ENCODE measurements around the gene IFT81.
A peak's percentile ranks its signal among the peaks of the same experiment; 100 is the strongest.
"Not testable (repeated sequence)": the region's sequence is repeated elsewhere in the genome, so short reads cannot be mapped to it uniquely, and the experiment has no call there.

The IFT81 gene

GRCh38 chr12:110205931-110206330, 81.8 kb downstream of the IFT81 start:
- DNase-seq (ENCODE audit: low read depth) = no peak

- DNase-seq (ENCODE audit: low read depth) = not testable (repeated sequence)
Measured at GRCh38 chr12:110211639-110212536, 87.7 kb downstream of the IFT81 start.

- no peak for DNase-seq (ENCODE audit: low read depth)
Measured at GRCh38 chr12:110217996-110218674, 94.0 kb downstream of the IFT81 start.

GRCh38 chr12:110222027-110222426, 97.9 kb downstream of the IFT81 start:
- no peak for DNase-seq (ENCODE audit: low read depth)

GRCh38 chr12:110222433-110222832, 98.3 kb downstream of the IFT81 start:
- no peak for DNase-seq (ENCODE audit: low read depth)

GRCh38 chr12:110223777-110224378, 99.7 kb downstream of the IFT81 start:
- DNase-seq (ENCODE audit: low read depth) = no peak

GRCh38 chr12:110224379-110225304, 100.5 kb downstream of the IFT81 start:
- no peak for DNase-seq (ENCODE audit: low read depth)

- DNase-seq (ENCODE audit: low read depth) = no peak
Measured at GRCh38 chr12:110227138-110227537, 103.0 kb downstream of the IFT81 start.

- DNase-seq (ENCODE audit: low read depth) = not testable (repeated sequence)
Measured at GRCh38 chr12:110228348-110228747, 104.2 kb downstream of the IFT81 start.

GRCh38 chr12:110228756-110229155, 104.6 kb downstream of the IFT81 start:
- no peak for DNase-seq (ENCODE audit: low read depth)

- DNase-seq (ENCODE audit: low read depth) = no peak
Measured at GRCh38 chr12:110229409-110229808, 105.3 kb downstream of the IFT81 start.

DNA sequence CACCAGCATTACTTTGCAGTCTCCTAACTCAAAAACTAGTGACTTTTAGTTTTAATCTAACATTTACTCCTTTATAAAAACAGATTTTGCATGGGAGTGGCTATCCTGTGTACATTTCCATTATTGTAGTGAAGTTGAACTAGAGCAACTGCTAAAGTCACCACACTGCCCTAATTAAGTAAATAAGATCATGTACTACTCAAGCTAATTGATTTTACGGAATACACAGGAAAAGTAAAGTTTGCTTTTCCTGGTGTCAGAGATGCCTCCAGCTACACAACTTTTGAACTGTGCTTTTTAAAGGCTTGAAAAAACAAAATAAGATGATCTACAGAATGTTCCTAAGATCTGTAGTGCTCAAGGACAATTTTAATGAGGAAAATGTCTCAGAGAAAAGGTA, 106.5 kb downstream of the IFT81 start:
- DNase-seq (ENCODE audit: low read depth) = no peak

DNA sequence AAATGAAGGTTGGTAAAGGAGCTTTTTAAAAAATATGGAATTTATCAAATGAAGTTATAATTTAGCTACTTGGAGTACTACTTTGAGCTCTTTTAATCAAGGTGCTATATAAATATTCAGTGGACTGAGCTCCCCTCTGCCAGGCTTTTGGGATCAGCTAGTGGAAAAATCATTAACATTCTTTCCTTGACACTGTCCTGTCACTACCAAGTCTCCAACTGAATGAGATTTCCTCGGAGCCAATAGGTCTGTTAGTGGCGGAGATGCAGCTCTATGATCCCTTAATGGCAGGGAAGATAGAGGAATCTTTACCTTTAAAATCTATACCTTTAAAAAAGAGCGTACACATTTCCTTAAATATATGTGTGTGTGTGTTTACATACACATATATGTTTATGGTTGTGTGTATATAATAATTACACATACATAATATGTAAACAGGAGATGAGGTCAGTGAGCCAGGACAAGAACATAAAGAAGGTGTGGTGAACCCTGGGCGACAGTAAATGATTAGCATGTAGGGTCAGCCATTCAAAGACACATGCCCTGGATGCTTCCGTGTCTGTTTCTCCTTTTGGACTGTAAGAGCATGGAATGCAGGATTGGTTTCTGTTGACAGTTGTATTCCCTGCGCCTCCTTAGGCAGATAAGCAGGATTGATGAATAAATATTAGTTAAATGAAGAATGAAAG, 109.2 kb downstream of the IFT81 start:
- DNase-seq (ENCODE audit: low read depth) = no peak

- DNase-seq (ENCODE audit: low read depth) = no peak
Measured at GRCh38 chr12:110234331-110234751, 110.2 kb downstream of the IFT81 start.

DNA sequence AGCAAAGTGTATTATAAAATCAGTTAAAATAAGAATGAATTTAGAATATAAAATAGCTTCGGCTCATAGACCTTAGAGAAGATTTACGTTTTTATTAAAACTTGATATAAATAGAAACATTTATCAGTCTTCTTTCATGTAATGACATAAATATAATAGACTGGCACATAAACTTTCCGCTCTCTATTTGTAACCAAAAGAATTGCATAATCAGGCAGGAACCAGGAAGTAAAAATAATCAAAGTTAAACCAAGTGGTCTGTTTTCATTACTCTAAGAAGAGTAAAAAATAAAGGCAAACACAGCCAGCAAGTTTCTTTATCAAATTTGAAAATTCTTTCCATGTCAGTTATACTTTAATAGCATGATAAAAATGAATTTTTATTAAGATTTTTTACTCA, 110.6 kb downstream of the IFT81 start:
- DNase-seq (ENCODE audit: low read depth) = no peak

DNA sequence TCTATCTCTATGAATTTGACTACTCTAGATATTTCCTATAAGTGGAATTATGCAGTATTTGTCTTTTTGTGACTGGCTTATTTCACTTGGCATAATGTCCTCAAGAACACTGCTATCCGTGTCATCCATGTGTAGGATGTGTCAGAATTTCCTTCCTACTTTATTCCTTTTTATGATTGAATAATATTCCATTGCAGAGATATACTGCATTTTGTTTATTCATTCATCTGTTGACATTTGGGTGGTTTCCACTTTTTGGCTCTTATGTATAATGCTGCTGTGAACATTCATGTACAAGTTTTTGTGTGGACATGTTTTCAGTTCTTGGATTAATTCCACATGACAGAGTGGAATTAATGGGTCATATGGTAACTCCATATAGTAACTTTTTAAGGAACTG, 111.2 kb downstream of the IFT81 start:
- DNase-seq (ENCODE audit: low read depth) = no peak

- DNase-seq (ENCODE audit: low read depth) = no peak
Measured at GRCh38 chr12:110243227-110243626, 119.1 kb downstream of the IFT81 start.

DNA sequence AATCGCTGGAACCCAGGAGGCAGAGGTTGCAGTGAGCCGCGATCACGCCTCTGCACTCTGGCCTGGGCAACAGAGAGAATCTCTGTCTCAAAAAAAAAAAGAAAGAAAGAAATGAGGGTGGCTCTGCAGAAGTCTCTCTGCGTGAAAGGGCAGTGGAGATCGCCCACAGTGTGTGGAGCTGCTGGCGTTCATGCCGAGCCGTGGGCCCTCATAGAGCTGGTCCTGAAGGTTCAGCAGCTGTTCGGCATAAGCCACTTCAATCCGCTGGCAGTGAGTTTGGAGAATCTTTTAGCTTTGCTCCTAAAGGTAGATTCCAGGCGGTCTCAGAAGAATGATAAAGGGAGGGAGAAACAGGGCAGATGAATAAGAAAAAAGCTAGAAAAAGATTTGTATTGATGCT, 120.2 kb downstream of the IFT81 start:
- DNase-seq (ENCODE audit: low read depth) = no peak

DNA sequence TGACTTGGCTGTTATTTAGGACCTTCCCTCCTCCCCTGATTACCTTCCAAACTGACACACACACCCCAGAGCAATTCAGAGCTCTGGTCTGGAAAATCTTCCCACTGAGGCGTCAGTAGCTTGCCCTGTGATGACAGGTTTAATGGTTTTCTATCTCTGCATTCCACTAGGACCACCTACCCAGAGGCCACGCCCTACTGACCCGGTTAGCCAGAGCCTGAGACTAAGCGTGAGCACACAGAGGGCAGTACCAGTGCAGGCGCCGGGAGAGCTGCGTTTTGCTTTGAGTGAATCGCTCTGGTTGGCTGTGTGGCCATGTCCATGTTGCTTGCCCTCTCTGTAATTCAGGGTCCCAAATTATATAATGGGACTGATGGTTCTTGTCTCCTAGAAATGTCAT, 120.7 kb downstream of the IFT81 start:
- no peak for DNase-seq (ENCODE audit: low read depth)

DNA sequence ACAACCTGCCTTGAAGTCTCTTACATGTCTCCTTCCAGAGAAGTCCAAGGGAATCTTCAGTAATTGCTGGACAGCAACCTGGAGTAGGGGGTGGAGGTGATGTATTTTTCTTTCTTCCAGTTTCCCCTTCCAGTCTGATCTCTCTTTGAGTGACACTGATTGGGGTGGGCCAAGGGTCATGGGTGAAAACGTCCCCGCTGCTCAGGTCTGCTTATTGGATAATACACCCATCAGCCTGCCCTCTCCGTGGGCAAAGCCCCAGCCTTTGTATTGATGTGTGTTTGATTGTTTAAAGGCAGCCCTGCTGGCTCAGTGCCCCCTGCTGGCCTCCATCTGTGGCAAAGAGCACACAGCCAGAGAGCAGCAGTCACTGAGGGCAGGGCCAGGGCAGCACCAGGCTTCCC, 121.2 kb downstream of the IFT81 start:
- DNase-seq (ENCODE audit: low read depth) = peak; percentile 30

DNA sequence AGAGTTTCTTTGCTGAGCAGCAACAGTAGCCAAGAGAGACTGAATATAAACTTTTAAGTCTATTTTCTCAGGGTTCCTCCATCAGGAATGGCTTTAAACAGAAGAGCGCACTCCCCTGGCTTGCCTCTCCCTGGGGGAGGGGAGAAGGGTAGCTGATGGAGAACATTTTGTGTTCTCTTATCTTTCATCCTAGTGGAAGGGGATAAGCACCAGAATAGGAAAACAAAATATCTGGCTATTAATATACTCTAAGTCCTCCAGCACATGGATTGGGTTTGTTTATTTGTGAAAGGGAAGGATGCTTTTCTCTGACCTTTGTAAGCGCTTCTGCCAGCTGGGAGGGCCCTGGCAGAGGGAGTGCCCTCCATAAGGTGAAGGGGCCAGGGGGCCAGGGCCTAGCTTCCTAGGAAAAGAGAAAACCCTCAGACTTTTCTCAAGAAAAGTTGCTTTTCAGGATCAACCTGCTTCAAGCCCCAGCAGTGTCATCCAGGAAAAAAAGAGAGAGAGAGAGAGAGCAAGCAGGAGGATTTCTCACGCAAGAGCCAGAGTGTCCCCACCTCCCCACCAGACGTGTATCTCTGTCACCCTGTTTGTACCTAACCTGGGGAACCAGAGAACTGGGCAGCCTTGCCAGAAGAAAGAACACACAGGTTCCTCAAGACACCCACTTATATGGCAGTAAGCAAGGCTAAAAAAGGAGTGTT, 122.6 kb downstream of the IFT81 start:
- no peak for DNase-seq (ENCODE audit: low read depth)
